Measurements from ENCODE around the gene TESPA1. TPM values are rescaled to one million over a fixed set of nuclear protein-coding genes. Genes with fewer than 3 reads are reported as not detected.

The TESPA1 gene
- total RNA-seq, 1 donor from 2014 or later, result not detected

DNA sequence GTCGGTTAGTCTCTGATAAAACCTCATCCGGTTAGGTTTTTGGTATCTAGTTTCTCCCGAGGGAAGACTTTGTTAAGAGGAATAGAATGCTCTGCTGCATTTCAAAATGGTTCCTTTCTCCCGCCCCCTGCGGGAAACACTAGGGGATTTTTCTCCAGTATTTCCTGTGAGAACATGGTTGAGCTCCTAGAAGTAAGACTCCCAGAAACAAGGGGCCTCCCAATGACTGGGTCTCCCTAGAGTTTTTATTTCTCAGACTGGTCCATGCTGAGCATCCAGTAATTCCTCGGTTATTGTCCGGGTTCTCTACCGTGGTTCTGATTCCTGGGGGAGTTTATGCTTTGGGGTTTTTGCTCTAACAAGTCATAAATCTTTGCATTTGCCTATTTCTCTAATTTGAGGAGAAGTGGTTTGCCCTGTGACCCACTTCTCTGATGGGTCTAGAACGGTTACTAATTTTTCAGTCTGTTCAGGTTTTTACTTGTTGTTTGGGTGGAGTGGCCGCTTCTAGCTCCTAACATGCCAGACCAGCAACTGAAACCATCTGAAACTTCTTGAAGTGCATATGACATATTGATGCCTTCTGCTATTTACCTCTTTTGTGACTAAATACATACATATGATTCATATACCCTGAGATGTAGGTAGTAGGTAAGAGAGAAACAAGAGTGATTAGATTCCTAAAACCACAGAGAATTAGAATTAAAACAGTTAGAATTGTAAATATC is 25.1 kb downstream of the TESPA1 start:
- no peak for DNase-seq (ENCODE audit: extremely low spot score, unreplicated experiment)
- no peaks in the 10 kb centered on the region for H3K36me3 Mint-ChIP-seq
- TF ChIP-seq, protein P1, sequence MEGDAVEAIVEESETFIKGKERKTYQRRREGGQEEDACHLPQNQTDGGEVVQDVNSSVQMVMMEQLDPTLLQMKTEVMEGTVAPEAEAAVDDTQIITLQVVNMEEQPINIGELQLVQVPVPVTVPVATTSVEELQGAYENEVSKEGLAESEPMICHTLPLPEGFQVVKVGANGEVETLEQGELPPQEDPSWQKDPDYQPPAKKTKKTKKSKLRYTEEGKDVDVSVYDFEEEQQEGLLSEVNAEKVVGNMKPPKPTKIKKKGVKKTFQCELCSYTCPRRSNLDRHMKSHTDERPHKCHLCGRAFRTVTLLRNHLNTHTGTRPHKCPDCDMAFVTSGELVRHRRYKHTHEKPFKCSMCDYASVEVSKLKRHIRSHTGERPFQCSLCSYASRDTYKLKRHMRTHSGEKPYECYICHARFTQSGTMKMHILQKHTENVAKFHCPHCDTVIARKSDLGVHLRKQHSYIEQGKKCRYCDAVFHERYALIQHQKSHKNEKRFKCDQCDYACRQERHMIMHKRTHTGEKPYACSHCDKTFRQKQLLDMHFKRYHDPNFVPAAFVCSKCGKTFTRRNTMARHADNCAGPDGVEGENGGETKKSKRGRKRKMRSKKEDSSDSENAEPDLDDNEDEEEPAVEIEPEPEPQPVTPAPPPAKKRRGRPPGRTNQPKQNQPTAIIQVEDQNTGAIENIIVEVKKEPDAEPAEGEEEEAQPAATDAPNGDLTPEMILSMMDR (conservative IDR thresholded peaks at IDR 0.05), result no peak
- no peaks in the 10 kb centered on the region for H3K9me3 Mint-ChIP-seq
- no peaks in the 10 kb centered on the region for H3K4me1 Mint-ChIP-seq (ENCODE audit: unreplicated experiment)
- H3K27ac Mint-ChIP-seq, result no peak overlapping the region
- H3K27me3 Mint-ChIP-seq, result peaks cover 36% of the 10 kb centered on the region
- no peak overlapping the region for H3K4me3 Mint-ChIP-seq

DNA sequence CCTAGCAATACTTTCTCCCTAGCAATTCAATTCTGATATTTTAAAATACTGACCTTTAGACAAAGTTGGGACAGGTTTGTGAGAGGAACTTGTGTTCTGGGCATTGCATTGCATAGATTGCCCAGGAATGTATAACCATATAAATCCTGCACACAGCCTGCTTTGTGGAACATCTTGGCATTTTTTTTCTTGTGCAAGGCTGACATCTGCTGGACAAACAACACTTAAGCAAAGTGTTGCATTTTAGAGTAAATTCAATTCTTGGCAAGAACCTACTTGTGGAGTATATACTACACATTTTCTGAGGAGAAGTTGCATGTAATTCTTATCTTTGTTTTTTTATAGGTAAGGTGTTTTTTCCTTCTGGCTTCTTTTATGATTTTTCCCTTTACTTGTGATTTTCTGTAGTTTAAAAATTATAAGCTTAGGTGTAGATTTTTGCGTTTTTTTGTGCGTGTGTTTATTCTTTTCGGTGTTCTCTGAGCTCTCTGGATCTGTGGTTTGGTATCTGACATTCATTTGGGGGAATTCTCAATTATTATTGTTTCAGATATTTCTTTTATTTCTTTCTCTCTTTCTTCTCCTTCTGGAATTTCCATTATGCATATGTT is 26.4 kb downstream of the TESPA1 start:
- no peak overlapping the region for H3K4me3 Mint-ChIP-seq
- peaks cover 32% of the 10 kb centered on the region for H3K27me3 Mint-ChIP-seq
- no peaks in the 10 kb centered on the region for H3K36me3 Mint-ChIP-seq
- DNase-seq (ENCODE audit: extremely low spot score, unreplicated experiment), result no peak
- no peak overlapping the region for H3K27ac Mint-ChIP-seq
- no peaks in the 10 kb centered on the region for H3K9me3 Mint-ChIP-seq
- H3K4me1 Mint-ChIP-seq (ENCODE audit: unreplicated experiment), result no peaks in the 10 kb centered on the region
- TF ChIP-seq, protein P1 (conservative IDR thresholded peaks at IDR 0.05), result peak; percentile 91

GRCh38 chr12:54956818-54957641 is 27.5 kb downstream of the TESPA1 start:
- Mint-ChIP-seq H3K27ac (no peak overlapping the region), H3K27me3 (peaks cover 33% of the 10 kb centered on the region), H3K36me3 (no peaks in the 10 kb centered on the region), H3K4me1 (ENCODE audit: unreplicated experiment) (no peaks in the 10 kb centered on the region), H3K4me3 (no peak overlapping the region), H3K9me3 (no peaks in the 10 kb centered on the region)
- DNase-seq (ENCODE audit: extremely low spot score, unreplicated experiment), result no peak
- TF ChIP-seq, protein P1 (conservative IDR thresholded peaks at IDR 0.05), result no peak

GRCh38 chr12:54956322-54956721 is 28.2 kb downstream of the TESPA1 start:
- Mint-ChIP-seq H3K27ac (no peak overlapping the region), H3K9me3 (no peaks in the 10 kb centered on the region), H3K4me3 (no peak overlapping the region), H3K27me3 (peaks cover 28% of the 10 kb centered on the region), H3K4me1 (ENCODE audit: unreplicated experiment) (no peaks in the 10 kb centered on the region), H3K36me3 (no peaks in the 10 kb centered on the region)
- no peak for DNase-seq (ENCODE audit: extremely low spot score, unreplicated experiment)
- TF ChIP-seq, protein P1 (conservative IDR thresholded peaks at IDR 0.05), result no peak

DNA sequence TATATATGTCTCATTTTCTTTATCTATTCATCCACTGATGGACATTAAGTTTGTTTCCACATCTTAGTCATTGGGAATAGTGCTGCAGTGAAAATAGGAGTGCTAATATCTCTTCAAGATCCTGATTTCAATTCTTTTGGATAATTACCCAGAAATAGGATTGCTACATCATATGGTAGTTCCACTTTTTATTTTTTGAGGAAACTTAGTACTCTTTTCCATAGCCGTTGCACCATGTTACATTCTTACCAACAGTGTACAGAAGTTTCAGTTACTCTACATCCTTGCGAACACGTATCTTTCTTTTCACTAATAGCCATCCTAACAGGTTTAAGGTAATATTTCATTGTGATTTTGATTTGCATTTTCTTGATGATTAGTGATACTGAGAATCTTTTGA is 29.8 kb downstream of the TESPA1 start:
- Mint-ChIP-seq H3K4me3 (no peak overlapping the region), H3K9me3 (no peaks in the 10 kb centered on the region), H3K27me3 (peaks cover 34% of the 10 kb centered on the region), H3K4me1 (ENCODE audit: unreplicated experiment) (no peaks in the 10 kb centered on the region), H3K36me3 (no peaks in the 10 kb centered on the region), H3K27ac (no peak overlapping the region)
- TF ChIP-seq, protein P1 (conservative IDR thresholded peaks at IDR 0.05), result no peak
- no peak for DNase-seq (ENCODE audit: extremely low spot score, unreplicated experiment)

All from type B pancreatic cell (in vitro differentiated cells).